Skin epidermis (tissue), 12 donors: ENCODE data around the gene CREBBP.
"Not testable (repeated sequence)": the region's sequence is repeated elsewhere in the genome, so short reads cannot be mapped to it uniquely, and the experiment has no call there.

Experiments
- H3K27ac ChIP-seq, 21 experiments: fragments of 200-600 bp; sonication (generic) in 11 of 21; one replicate each; pipeline ENCODE4 v1.5.0; 2020; ENCODE audit warnings: mild to moderate bottlenecking in 3 of 21, inconsistent platforms in 2 of 21, moderate library complexity in 2 of 21
- H3K4me3 ChIP-seq, 7 experiments: fragments of 200-600 bp; sonication (generic) in 2 of 7; one replicate each; pipeline ENCODE4 v1.5.0; 2020; ENCODE audit warnings: inconsistent platforms in 2 of 7, mild to moderate bottlenecking in 2 of 7, moderate library complexity in 1 of 7

The CREBBP gene

GRCh38 chr16:3728424-3729160, 151.9 kb downstream of the CREBBP start:
- Histone ChIP-seq H3K27ac (no peak overlapping the region), H3K4me3 (no peak overlapping the region)

GRCh38 chr16:3727806-3728381, 152.6 kb downstream of the CREBBP start:
- H3K4me3 ChIP-seq = no peak overlapping the region
- H3K27ac ChIP-seq = no peak overlapping the region

DNA sequence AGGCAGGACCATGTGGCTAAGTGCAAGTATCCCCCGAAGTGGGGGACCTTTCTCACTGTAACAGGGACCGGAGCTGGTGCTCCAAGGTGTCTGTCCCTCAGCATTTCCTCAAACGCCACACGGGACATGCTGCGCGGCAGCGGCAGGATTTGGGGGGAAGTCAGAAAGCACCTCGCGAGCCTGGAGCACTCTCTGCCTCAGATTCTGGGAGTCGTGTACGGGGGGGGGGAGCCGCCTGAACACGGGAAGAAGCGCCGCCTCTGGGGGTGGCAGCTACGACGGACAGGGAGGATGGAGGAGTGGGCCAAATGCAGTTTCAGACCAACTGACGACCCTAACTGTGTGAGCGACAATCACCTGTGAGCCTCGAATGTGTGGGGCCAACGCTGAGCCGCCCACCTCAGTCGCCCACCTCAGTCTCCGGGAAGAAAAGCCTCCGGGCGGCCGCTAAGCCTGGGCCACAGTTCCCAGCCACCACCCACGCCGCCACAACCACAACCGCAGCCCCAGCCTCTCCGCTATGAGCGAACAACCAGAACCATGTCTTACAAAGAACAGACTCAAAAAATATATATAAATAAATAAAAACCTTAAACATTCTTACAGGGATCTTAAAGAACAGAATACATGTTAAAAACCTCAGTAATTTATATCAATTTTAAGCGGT, 154.4 kb downstream of the CREBBP start:
- no peak overlapping the region for H3K27ac ChIP-seq

GRCh38 chr16:3725276-3725675, 155.2 kb downstream of the CREBBP start:
- H3K4me3 ChIP-seq = no peak overlapping the region

More for the DNA sequence above, 154.4 kb downstream of the CREBBP start:
- H3K4me3 ChIP-seq = no peak overlapping the region

GRCh38 chr16:3722508-3722907, 158.0 kb downstream of the CREBBP start:
- Histone ChIP-seq H3K4me3 (no peak overlapping the region), H3K27ac (no peak overlapping the region)

More at GRCh38 chr16:3725276-3725675, 155.2 kb downstream of the CREBBP start:
- no peak overlapping the region for H3K27ac ChIP-seq

- no peak overlapping the region for H3K27ac ChIP-seq
- no peak overlapping the region for H3K4me3 ChIP-seq
These were observed 160.1 kb downstream of the CREBBP start for GRCh38 chr16:3720418-3720817.

- Histone ChIP-seq H3K4me3 (peak overlapping the region in 1 of 7 experiments; percentile 85), H3K27ac (no peak overlapping the region)
These were observed 161.9 kb downstream of the CREBBP start for GRCh38 chr16:3718628-3719027.

DNA sequence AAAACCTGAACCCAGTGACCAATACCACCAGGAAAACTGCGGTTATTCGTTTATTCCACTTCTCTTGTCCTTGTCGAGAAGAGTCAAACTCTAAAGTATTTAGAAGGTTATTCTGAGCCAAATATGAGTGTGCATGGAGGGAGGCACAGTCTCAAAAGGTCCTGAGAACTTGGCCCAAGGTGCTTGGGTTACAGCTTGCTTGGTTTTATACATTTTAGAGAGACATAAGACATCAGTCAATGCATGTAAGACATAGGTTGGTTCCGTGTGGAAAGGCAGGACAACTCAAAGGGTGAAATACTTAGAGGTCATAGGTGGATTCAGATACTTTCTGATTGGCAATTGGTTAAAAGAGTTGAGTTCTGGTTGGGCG, 162.5 kb downstream of the CREBBP start:
- Histone ChIP-seq H3K4me3 (peak overlapping the region; percentile 84 to 99 (median 91)), H3K27ac (peak overlapping the region; percentile 79 to 97 (median 92))

DNA sequence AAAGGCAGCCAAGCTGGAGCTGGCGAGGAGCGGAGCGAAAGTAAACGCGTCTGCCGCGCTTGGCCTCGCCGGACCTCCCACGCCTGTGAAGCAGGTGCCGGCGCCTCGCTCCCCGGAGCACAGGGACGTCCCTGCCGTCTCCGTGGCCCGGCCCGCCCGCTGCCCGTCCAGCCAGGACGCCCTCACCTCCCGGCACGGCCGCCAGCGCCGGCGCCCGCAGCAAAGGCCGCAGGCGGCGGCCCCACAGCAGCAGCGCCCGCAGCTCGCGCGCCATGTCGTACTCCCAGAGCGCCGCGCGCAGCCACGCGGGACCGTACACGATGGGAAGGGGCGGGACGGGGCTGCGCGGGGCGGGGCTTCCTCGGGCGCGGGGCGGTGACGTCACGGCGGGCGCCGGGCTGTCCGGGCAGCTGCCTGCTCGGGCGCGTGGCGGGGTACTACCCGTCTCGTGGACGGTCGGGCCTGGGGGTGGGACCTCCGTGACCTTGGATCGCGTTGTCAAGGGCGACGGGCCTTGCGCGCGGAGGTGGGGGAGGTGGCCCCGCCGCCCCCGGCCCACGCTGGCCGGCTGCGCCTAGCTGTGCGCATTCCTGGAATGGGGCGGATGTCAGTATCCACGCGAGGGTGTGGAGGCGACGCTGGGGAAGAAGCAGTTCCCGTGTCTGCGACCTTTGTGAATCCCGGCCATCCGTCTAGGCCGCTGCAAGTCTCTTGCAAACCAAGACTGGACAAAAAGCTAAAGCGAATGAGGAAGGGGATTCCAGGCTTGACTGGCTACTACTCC, 163.1 kb downstream of the CREBBP start, which contains the start of gene TRAP1:
Gene TRAP1, minus strand, starts transcription at position 290 of the 784 bp plus-strand sequence. Its CDS starts 16 bp downstream, at position 274.
- Histone ChIP-seq H3K27ac (peak within 1 kb of the TSS; percentile 79 to 97 (median 92)), H3K4me3 (peak within 1 kb of the TSS; percentile 84 to 99 (median 91))

DNA sequence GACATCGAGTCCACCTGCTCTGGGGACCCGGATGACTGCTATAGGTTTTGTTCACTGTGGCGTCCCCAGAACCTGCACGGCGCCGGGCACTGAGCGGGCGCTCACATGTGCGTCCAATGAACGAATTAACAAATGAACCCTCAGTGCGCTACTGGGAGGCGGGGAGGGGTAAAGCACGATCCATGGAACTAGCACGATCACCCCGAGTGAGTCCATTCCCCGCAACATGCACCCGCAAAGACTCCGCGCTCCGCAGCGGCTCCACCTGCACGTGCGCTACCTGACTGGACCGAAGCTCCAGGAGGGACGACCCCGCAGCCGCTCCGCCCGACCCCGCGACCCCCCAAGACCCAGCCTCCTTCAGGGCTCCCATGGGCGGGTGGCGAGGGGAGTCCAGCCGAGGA, 163.7 kb downstream of the CREBBP start:
- H3K4me3 ChIP-seq = peak overlapping the region; percentile 84 to 99 (median 91)
- peak overlapping the region; percentile 65 to 97 (median 92) for H3K27ac ChIP-seq

DNA sequence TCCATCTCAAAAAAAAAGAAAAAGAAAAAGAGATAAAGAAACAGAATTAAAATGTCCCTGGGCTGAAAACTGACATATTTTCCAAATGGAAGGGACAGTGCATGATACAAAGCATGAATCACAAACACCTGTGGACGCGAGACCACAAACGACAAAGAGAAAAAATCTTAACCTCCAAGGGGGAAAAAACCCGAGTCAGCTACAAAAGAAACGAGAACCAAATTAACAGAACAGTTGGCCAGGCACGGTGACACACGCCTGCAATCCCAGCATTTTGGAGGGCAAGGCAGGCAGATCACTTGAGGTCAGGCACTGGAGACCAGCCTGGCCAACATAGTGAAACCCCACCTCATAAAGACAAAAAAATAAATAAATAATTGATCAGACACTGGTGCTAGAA, 165.1 kb downstream of the CREBBP start:
- Histone ChIP-seq H3K4me3 (no peak overlapping the region), H3K27ac (no peak overlapping the region)

GRCh38 chr16:3714378-3714777, 166.1 kb downstream of the CREBBP start:
- not testable (repeated sequence) for H3K27ac ChIP-seq, H3K4me3 ChIP-seq

GRCh38 chr16:3713587-3714242, 166.8 kb downstream of the CREBBP start:
- Histone ChIP-seq H3K27ac (peak overlapping the region in 2 of 21 experiments; percentile 13 to 34), H3K4me3 (no peak overlapping the region)

DNA sequence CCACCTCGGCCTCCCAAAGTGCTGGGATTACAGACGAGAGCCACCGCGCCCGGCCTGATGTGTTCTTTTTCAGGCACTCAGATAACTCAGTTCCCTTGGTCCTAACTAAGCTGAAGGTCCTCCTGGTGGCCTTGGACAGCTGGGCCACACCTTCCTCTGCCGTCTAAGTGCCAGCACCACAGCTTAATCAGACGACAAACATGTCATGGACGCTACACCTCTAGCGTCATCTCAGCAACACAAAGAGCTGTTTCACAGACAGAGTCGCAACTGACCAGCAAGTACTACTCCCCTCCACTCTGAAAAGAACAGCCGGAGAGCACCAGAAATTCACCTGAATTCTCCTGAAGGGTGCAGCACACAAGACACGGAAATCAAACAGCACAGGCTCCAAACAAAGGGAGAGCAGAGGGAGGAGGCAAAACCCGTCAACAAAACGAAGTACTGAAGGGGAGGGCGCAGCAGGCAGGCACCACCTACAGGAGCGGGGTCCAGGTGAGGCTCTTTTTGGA, 167.6 kb downstream of the CREBBP start:
- H3K4me3 ChIP-seq = no peak overlapping the region
- peak overlapping the region in 2 of 21 experiments; percentile 13 to 34 for H3K27ac ChIP-seq

- Histone ChIP-seq H3K4me3 (no peak overlapping the region), H3K27ac (no peak overlapping the region)
These were observed 174.1 kb downstream of the CREBBP start for GRCh38 chr16:3706253-3707012.

- H3K27ac ChIP-seq = no peak overlapping the region
- no peak overlapping the region for H3K4me3 ChIP-seq
These were observed 178.4 kb downstream of the CREBBP start for GRCh38 chr16:3702082-3702481.

DNA sequence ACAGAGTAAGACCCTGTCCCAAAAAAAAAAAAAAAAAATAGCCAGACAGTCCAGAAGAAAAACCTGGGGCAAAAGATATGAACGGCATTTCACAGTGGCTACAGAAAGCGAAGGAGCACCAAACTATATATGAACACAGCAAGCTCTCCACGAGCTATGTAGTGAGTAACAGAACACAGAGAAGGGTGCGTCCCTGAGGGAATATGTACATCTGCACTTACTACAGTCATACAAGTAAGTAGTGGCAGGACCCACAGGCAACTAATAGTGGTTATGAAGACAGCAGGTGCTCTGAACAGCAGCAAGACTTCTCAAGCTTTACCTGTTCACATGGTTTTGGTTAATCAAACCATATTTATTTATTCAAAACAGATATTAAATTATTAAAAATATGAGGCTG, 179.0 kb downstream of the CREBBP start:
- Histone ChIP-seq H3K27ac (no peak overlapping the region), H3K4me3 (no peak overlapping the region)

- H3K27ac ChIP-seq = no peak overlapping the region
- no peak overlapping the region for H3K4me3 ChIP-seq
These were observed 181.6 kb downstream of the CREBBP start for GRCh38 chr16:3698941-3699340.
